ENCODE results near the gene HSPA1A. TPM values are rescaled to one million over a fixed set of nuclear protein-coding genes. Genes with fewer than 3 reads are reported as not detected.

The HSPA1A gene
- total and polyA plus RNA-seq, 9 donors = 44.6 to 340 (median 140) TPM

DNA sequence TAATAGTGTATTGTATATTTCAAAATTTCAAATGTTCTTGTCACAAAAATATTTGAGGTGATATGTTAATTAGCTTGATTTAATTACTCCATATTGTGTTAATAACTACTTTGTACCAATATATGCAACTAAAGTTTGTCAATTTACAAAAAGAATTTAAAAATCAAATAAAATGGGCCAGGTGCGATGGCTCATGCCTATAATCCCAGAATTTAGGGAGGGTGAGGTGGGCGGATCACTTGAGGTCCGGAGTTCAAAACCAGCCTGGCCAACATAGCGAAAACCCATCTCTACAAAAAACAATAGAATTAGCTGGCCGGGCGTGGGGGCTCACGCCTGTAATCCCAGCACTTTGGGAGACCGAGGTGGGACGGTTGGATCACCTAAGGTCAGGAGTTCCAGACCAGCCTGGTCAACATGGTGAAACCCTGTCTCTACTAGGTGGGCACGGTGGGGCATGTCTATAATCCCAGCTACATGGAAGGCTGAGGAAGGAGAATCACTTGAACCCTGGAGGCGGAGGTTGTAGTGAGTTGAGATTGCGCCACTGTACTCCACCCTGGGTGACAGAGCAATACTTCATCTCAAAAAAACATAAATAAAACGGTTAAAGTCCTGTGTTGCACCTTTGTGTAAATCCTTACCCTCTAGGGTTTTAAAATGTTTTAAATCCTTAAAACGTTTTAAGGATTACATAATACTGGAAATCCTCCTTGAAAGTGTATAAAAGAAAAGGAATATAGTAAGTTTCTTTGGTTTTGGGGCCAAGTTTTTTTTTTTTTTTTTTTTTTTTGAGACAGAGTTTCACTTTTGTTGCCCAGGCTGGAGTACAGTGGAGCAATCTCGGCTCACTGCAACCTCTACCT is 16.2 kb downstream of the HSPA1A start:
- Histone ChIP-seq H3K9me3 (no peaks in the 10 kb centered on the region), H3K4me3 (no peak overlapping the region), H3K36me3 (no peaks in the 10 kb centered on the region), H3K4me1 (ENCODE audit: insufficient read depth) (peaks cover 7% of the 10 kb centered on the region), H3K27ac (no peak overlapping the region), H3K27me3 (no peaks in the 10 kb centered on the region)
- TF ChIP-seq EP300 (IDR thresholded peaks at IDR 0.05) (no peak), POLR2A (IDR thresholded peaks at IDR 0.05) (no peak)
- intact Hi-C loops (cut with DNase I) = loop anchor here (2.0 to 10.0 kb wide), 8 partner anchors 34 to 287 kb away; partner anchors contain the start of genes CLIC1 (in 2 of the 4), LY6G5C (in 2 of the 4), ATP6V1G2 (in 1 of the 4) and CSNK2B (in 1 of the 4)
- DNase-seq = peak in 2 of 5 donors; percentile 6 to 30
- 79 to 83% (median 81%) methylated on average over 15 of the region's 15 CpGs for WGBS, 3 donors

DNA sequence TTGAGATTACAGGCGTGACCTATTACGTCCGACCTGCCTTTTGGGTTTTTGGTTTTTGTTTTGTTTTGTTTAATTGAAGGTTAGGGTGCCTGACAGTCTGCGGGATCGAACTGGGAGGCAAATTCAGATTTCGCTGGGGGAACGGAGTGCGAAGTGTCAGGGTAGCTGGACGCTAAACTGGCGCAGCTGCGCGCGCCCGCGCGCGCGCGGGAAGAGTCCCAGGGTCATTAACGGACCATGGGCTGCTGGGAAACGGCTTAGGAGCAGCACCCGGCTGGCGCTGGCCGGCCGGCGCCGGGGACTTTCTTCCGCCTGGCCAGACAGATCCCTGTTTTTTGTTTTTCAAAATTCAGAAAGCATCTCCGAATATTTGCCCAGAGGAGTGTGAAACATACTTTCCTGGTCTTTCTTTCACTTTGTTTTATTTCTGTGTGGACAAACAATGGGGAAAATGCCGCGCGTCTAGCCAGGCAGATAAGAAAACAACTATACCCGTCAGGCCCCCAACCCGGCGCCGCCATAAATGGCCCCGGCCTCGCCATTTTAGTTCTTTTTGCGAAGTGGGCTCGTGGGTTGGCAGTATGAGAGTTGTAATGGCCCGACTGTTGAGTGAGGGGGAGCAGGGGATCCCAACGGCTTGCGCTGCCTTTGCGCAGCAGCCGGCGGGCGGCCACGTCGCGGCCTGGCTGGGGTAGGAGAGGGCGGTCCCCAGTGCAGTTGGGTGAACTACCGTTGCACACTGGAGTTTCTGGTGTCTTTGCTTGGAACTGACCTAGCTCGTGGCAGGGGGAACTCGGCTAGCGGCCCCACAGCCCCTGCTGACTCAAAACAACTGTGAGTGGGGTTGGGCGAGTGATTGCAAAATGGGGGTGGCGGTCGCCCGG is 19.3 kb downstream of the HSPA1A start:
- TF ChIP-seq, protein P1, sequence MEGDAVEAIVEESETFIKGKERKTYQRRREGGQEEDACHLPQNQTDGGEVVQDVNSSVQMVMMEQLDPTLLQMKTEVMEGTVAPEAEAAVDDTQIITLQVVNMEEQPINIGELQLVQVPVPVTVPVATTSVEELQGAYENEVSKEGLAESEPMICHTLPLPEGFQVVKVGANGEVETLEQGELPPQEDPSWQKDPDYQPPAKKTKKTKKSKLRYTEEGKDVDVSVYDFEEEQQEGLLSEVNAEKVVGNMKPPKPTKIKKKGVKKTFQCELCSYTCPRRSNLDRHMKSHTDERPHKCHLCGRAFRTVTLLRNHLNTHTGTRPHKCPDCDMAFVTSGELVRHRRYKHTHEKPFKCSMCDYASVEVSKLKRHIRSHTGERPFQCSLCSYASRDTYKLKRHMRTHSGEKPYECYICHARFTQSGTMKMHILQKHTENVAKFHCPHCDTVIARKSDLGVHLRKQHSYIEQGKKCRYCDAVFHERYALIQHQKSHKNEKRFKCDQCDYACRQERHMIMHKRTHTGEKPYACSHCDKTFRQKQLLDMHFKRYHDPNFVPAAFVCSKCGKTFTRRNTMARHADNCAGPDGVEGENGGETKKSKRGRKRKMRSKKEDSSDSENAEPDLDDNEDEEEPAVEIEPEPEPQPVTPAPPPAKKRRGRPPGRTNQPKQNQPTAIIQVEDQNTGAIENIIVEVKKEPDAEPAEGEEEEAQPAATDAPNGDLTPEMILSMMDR (IDR thresholded peaks at IDR 0.05) = peak in 2 of 3 donors; percentile 13 to 16
- TF ChIP-seq POLR2A (IDR thresholded peaks at IDR 0.05) (peak; percentile 50), EP300 (IDR thresholded peaks at IDR 0.05) (no peak)
- peaks cover 7% of the 10 kb centered on the region for H3K4me1 ChIP-seq (ENCODE audit: insufficient read depth)
- DNase-seq = peak; percentile 88 to 93 (median 88)

DNA sequence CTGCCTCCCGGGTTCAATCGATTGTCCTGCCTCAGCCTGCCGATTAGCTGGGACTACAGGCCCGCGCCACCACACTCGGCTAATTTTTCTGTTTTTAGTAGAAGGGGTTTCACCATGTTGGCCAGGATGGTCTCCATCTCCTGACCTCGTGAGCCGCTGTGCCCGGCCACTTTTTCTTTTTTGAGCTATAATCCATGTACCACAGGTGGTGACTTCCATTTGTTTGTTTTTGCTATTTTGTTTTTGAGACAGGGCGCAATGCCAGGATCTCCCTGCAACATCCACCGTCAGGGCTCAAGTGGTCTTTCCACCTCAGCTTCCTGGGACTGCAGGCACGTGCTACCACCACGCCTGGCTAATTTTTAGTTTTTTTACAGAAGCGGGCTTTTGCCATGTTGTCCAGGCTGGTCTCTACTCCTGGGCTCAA is 20.7 kb downstream of the HSPA1A start:
- H3K27ac ChIP-seq = peak overlapping the region; percentile 49 to 93
- peak in 1 of 5 donors; percentile 27 for DNase-seq
- H3K27me3 ChIP-seq = no peaks in the 10 kb centered on the region
- WGBS, 3 donors = 4 to 20% (median 10%) methylated on average over 14 of the region's 14 CpGs
- TF ChIP-seq EP300 (IDR thresholded peaks at IDR 0.05) (no peak), POLR2A (IDR thresholded peaks at IDR 0.05) (no peak)
- TF ChIP-seq, protein P1 (IDR thresholded peaks at IDR 0.05) = no peak
- H3K4me3 ChIP-seq = peak overlapping the region; percentile 97
- intact Hi-C loops (cut with DNase I) = loop anchor here in 2 of 4 donors (10.0 kb wide), 2 partner anchors 101 to 291 kb away; partner anchors contain the start of genes ATP6V1G2 (in 1 of the 2), CLIC1 (in 1 of the 2), DDX39B (in 1 of the 2) and NFKBIL1 (in 1 of the 2)
- no peaks in the 10 kb centered on the region for H3K9me3 ChIP-seq
- no peaks in the 10 kb centered on the region for H3K36me3 ChIP-seq
- H3K4me1 ChIP-seq (ENCODE audit: insufficient read depth) = peaks cover 4% of the 10 kb centered on the region

More for the DNA sequence above, 19.3 kb downstream of the HSPA1A start:
- WGBS, 3 donors = 0 to 1% (median 0%) methylated on average over 58 to 59 of the region's 59 CpGs
- Histone ChIP-seq H3K27me3 (no peaks in the 10 kb centered on the region), H3K9me3 (no peaks in the 10 kb centered on the region), H3K27ac (peak overlapping the region; percentile 91 to 93), H3K4me3 (peak overlapping the region; percentile 97), H3K36me3 (no peaks in the 10 kb centered on the region)
- intact Hi-C loops (cut with DNase I) = loop anchor here (5.0 to 10.0 kb wide), 7 partner anchors 37 to 290 kb away; partner anchors contain the start of genes CLIC1 (in 2 of the 4), LY6G5C (in 2 of the 4), ATP6V1G2 (in 1 of the 4) and CSNK2B (in 1 of the 4)

DNA sequence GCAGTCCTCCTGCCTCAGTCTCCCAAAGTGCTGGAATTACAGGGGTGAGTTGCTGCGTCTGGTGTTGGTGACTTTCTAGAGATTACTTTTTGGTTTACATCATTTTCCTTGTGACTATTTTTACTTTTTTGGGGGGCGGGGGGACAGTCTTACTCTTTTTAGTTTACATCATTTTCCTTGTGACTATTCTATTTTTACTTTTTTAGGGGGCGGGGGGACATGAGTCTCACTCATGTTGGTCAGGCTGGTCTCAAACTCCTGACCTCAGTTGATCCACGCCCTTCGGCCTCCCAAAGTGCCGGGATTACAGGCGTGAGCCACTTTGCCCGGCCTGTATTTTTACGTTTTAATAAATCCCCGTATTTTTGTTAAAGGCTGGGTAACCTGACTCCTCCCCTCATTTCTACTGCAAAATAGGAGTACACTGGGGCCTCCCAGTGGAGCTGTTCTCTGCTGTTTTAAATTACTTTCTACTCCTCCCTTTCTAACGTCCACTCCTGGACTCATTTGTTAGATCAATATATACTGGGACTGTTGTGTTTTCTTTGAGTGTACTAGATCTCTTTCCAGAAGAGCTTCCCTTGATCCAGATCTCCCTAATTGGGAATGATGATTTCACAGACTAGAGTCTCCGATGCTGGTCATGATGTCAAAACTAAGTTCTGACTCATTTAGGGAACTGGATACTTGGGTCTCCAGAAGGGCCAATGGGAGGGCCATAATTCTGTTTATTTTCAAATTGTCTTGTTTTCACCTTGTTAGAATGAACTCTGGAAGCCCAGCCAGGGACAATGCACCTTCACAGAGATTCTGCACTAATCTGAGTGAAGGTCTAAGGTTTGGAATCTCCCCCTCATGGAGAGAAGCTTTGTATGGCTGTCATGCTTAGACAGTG is 21.4 kb downstream of the HSPA1A start:
- Histone ChIP-seq H3K36me3 (no peaks in the 10 kb centered on the region), H3K4me1 (ENCODE audit: insufficient read depth) (no peaks in the 10 kb centered on the region), H3K4me3 (peak overlapping the region; percentile 97)

More for the DNA sequence above, 21.4 kb downstream of the HSPA1A start:
- intact Hi-C loops (cut with DNase I) = loop anchor here in 2 of 4 donors (10.0 kb wide), 2 partner anchors 102 to 292 kb away; partner anchors contain the start of genes ATP6V1G2 (in 1 of the 2), CLIC1 (in 1 of the 2), DDX39B (in 1 of the 2) and NFKBIL1 (in 1 of the 2)
- TF ChIP-seq POLR2A (IDR thresholded peaks at IDR 0.05) (no peak), EP300 (IDR thresholded peaks at IDR 0.05) (no peak)
- TF ChIP-seq, protein P1 (IDR thresholded peaks at IDR 0.05) = no peak
- Histone ChIP-seq H3K27ac (peak overlapping the region; percentile 49 to 93), H3K27me3 (no peaks in the 10 kb centered on the region), H3K9me3 (no peaks in the 10 kb centered on the region)
- DNase-seq = peak in 1 of 5 donors; percentile 16
- 8 to 17% (median 15%) methylated on average over 12 of the region's 12 CpGs for WGBS, 3 donors

Data from ovary (tissue), 9 donors.